Left ventricle myocardium inferior (tissue), 1 donor: ENCODE results near the gene VEZT. TPM values are rescaled to one million over a fixed set of nuclear protein-coding genes. Genes with fewer than 3 reads are reported as not detected.
"Not testable (repeated sequence)": the region's sequence is repeated elsewhere in the genome, so short reads cannot be mapped to it uniquely, and the experiment has no call there.

Source experiments
- DNase-seq: peaks from one replicate; pipeline ENCODE4 v3.0.0-alpha.2; 2020
- H3K27ac ChIP-seq: fragments of 200-600 bp; replicated peaks from 2 replicates; pipeline ENCODE4 v1.8.0; 2021
- H3K27me3 ChIP-seq: fragments of 200-600 bp; 2 replicates; pipeline ENCODE4 v1.8.0; 2021; ENCODE audit warnings: low read depth
- H3K36me3 ChIP-seq: fragments of 200-600 bp; 2 replicates; pipeline ENCODE4 v1.8.0; 2021
- H3K4me1 ChIP-seq: fragments of 200-600 bp; 2 replicates; pipeline ENCODE4 v1.8.0; 2021
- H3K4me3 ChIP-seq: fragments of 200-600 bp; 2 replicates; pipeline ENCODE4 v1.8.0; 2021; ENCODE audit warnings: mild to moderate bottlenecking, moderate library complexity
- H3K9me3 ChIP-seq: fragments of 200-600 bp; replicated peaks from 2 replicates; pipeline ENCODE4 v1.8.0; 2021
- CTCF ChIP-seq: fragments of 200-600 bp; IDR thresholded peaks from 2 replicates; pipeline ENCODE4 v1.8.0; 2021; ENCODE audit warnings: antibody characterized with exemption, mild to moderate bottlenecking, borderline replicate concordance
- intact Hi-C: fragments of 100-400 bp; cut with micrococcal nuclease; formaldehyde crosslinking; loops from one replicate; pipeline ENCODE4 v1.11.0; 2022
- total RNA-seq: library from RNA; stranded (reverse); fragmentation: NEBNext Ultra II Directional; extraction: Animal tissue kit (Norgen Biotek cat#: 25700); gene quantifications from one replicate; pipeline ENCODE4 v1.2.1, GENCODE V29; 2021
- donor health status: DM: no; HTN: yes; CAD: no; lungs with severe emphysema.

VEZT gene
- total RNA-seq, 1 donor from 2014 or later, result 66.1 TPM

GRCh38 chr12:95193139-95193538, 24.5 kb upstream of the VEZT start:
- Histone ChIP-seq H3K9me3 (no peaks in the 10 kb centered on the region), H3K27me3 (no peaks in the 10 kb centered on the region), H3K4me3 (no peak overlapping the region), H3K36me3 (no peaks in the 10 kb centered on the region), H3K27ac (no peak overlapping the region), H3K4me1 (peaks cover 2% of the 10 kb centered on the region)
- intact Hi-C loops, result no loop called here
- no peak for DNase-seq
- no peak for TF ChIP-seq CTCF

GRCh38 chr12:95195122-95195521, 22.5 kb upstream of the VEZT start:
- no peak for TF ChIP-seq CTCF
- intact Hi-C loops, result no loop called here
- no peaks in the 10 kb centered on the region for H3K9me3 ChIP-seq
- H3K27me3 ChIP-seq, result no peaks in the 10 kb centered on the region
- no peak overlapping the region for H3K27ac ChIP-seq
- no peaks in the 10 kb centered on the region for H3K36me3 ChIP-seq
- no peak overlapping the region for H3K4me3 ChIP-seq
- DNase-seq, result no peak
- H3K4me1 ChIP-seq, result peaks cover 3% of the 10 kb centered on the region

- H3K9me3 ChIP-seq, H3K27ac ChIP-seq, H3K4me3 ChIP-seq, H3K27me3 ChIP-seq, DNase-seq, intact Hi-C loops, H3K36me3 ChIP-seq: not testable (repeated sequence)
- H3K4me1 ChIP-seq, result peaks cover 19% of the 10 kb centered on the region
Measured at GRCh38 chr12:95196875-95197569, 20.6 kb upstream of the VEZT start.

- H3K4me3 ChIP-seq, result no peak overlapping the region
- TF ChIP-seq CTCF, result no peak
- intact Hi-C loops, result no loop called here
- no peaks in the 10 kb centered on the region for H3K36me3 ChIP-seq
- H3K9me3 ChIP-seq, result no peaks in the 10 kb centered on the region
- peaks cover 25% of the 10 kb centered on the region for H3K4me1 ChIP-seq
- no peak for DNase-seq
- no peak overlapping the region for H3K27ac ChIP-seq
- H3K27me3 ChIP-seq, result no peaks in the 10 kb centered on the region
Measured at GRCh38 chr12:95197636-95198035, 20.0 kb upstream of the VEZT start.

- no peak for TF ChIP-seq CTCF
- H3K9me3 ChIP-seq, result no peaks in the 10 kb centered on the region
Measured at GRCh38 chr12:95198914-95199313, 18.7 kb upstream of the VEZT start.

GRCh38 chr12:95200128-95200894, 17.3 kb upstream of the VEZT start:
- no peaks in the 10 kb centered on the region for H3K27me3 ChIP-seq
- TF ChIP-seq CTCF, result no peak
- no peak for DNase-seq
- intact Hi-C loops, result no loop called here
- no peaks in the 10 kb centered on the region for H3K9me3 ChIP-seq
- H3K27ac ChIP-seq, result peak overlapping the region; percentile 39
- H3K36me3 ChIP-seq, result no peaks in the 10 kb centered on the region
- H3K4me3 ChIP-seq, result peak overlapping the region; percentile 13
- peaks cover 51% of the 10 kb centered on the region for H3K4me1 ChIP-seq

More at GRCh38 chr12:95198914-95199313, 18.7 kb upstream of the VEZT start:
- H3K27me3 ChIP-seq, result no peaks in the 10 kb centered on the region
- H3K4me1 ChIP-seq, result peaks cover 37% of the 10 kb centered on the region
- no peak for DNase-seq
- no peak overlapping the region for H3K4me3 ChIP-seq
- intact Hi-C loops, result no loop called here
- H3K36me3 ChIP-seq, result no peaks in the 10 kb centered on the region
- H3K27ac ChIP-seq, result no peak overlapping the region
